ENCODE data around the gene NUDT19. TPM values are rescaled to one million over a fixed set of nuclear protein-coding genes. Genes with fewer than 3 reads are reported as not detected.
"Not testable (repeated sequence)": the region's sequence is repeated elsewhere in the genome, so short reads cannot be mapped to it uniquely, and the experiment has no call there.

Gene NUDT19
- total RNA-seq, 1 experiment from 2014 or later = 33.4 TPM

- peaks cover 83% of the 10 kb centered on the region for H3K36me3 Mint-ChIP-seq (ENCODE audit: insufficient read depth, unreplicated experiment)
- CTCF ChIA-PET = no interaction called here
- no peaks in the 10 kb centered on the region for H3K4me1 Mint-ChIP-seq (ENCODE audit: insufficient read depth, unreplicated experiment)
- POLR2A ChIA-PET = no interaction called here
- intact Hi-C loops (cut with micrococcal nuclease) = no loop called here
- no peak overlapping the region for H3K27ac Mint-ChIP-seq (ENCODE audit: low read depth, unreplicated experiment)
- H3K27me3 Mint-ChIP-seq (ENCODE audit: insufficient read depth, unreplicated experiment) = no peaks in the 10 kb centered on the region
- TF ChIP-seq, protein P1, sequence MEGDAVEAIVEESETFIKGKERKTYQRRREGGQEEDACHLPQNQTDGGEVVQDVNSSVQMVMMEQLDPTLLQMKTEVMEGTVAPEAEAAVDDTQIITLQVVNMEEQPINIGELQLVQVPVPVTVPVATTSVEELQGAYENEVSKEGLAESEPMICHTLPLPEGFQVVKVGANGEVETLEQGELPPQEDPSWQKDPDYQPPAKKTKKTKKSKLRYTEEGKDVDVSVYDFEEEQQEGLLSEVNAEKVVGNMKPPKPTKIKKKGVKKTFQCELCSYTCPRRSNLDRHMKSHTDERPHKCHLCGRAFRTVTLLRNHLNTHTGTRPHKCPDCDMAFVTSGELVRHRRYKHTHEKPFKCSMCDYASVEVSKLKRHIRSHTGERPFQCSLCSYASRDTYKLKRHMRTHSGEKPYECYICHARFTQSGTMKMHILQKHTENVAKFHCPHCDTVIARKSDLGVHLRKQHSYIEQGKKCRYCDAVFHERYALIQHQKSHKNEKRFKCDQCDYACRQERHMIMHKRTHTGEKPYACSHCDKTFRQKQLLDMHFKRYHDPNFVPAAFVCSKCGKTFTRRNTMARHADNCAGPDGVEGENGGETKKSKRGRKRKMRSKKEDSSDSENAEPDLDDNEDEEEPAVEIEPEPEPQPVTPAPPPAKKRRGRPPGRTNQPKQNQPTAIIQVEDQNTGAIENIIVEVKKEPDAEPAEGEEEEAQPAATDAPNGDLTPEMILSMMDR (IDR thresholded peaks at IDR 0.05; ENCODE audit: unreplicated experiment) = no peak
- H3K9me3 Mint-ChIP-seq (ENCODE audit: unreplicated experiment) = no peaks in the 10 kb centered on the region
- BruUV-seq (replicated peaks) = no TSS peak
- no peak for DNase-seq (ENCODE audit: unreplicated experiment)
- H3K4me3 Mint-ChIP-seq (ENCODE audit: unreplicated experiment) = no peak overlapping the region
These were observed 20.1 kb downstream of the NUDT19 start for GRCh38 chr19:32711747-32712146.

- H3K9me3 Mint-ChIP-seq (ENCODE audit: unreplicated experiment); H3K4me1 Mint-ChIP-seq (ENCODE audit: insufficient read depth, unreplicated experiment); H3K4me3 Mint-ChIP-seq (ENCODE audit: unreplicated experiment); DNase-seq (ENCODE audit: unreplicated experiment); H3K27me3 Mint-ChIP-seq (ENCODE audit: insufficient read depth, unreplicated experiment); BruUV-seq (replicated peaks); intact Hi-C loops (cut with micrococcal nuclease); H3K27ac Mint-ChIP-seq (ENCODE audit: low read depth, unreplicated experiment): not testable (repeated sequence)
- peaks cover 50% of the 10 kb centered on the region for H3K36me3 Mint-ChIP-seq (ENCODE audit: insufficient read depth, unreplicated experiment)
- ChIA-PET CTCF (interaction anchor here (0.6 kb wide), 1 partner anchor 1585 kb away, joined by 3 read pairs; no protein-coding TSS in a partner anchor), POLR2A (interaction anchor here (0.6 kb wide), 1 partner anchor 28 kb away, joined by 3 read pairs; no protein-coding TSS in a partner anchor)
These were observed 24.6 kb downstream of the NUDT19 start for GRCh38 chr19:32716203-32716602.

DNA sequence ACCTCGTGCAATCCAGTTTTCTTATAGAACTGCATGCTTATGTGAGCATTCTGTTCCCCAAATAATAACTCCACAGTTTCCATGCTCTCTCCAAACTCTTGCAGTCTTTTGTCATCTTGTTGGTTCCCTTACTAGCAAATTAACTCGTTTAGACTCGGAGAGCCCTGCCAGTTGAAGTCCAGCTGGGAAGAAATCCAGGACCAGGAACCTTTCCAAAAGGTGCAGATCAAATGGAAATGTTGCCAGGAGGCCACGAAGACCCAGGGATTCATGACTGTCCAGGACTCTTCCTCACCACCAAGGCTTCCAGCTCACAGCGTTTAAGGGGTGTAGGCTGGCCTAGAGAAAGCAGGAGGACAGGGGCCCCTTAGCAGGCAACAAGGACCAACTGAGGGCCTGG lies 25.9 kb downstream of the NUDT19 start:
- Mint-ChIP-seq H3K36me3 (ENCODE audit: insufficient read depth, unreplicated experiment) (peaks cover 37% of the 10 kb centered on the region), H3K27me3 (ENCODE audit: insufficient read depth, unreplicated experiment) (no peaks in the 10 kb centered on the region), H3K9me3 (ENCODE audit: unreplicated experiment) (no peaks in the 10 kb centered on the region), H3K27ac (ENCODE audit: low read depth, unreplicated experiment) (no peak overlapping the region), H3K4me1 (ENCODE audit: insufficient read depth, unreplicated experiment) (no peaks in the 10 kb centered on the region), H3K4me3 (ENCODE audit: unreplicated experiment) (no peak overlapping the region)
- no TSS peak for BruUV-seq (replicated peaks)
- TF ChIP-seq, protein P1 (IDR thresholded peaks at IDR 0.05; ENCODE audit: unreplicated experiment) = no peak
- intact Hi-C loops (cut with micrococcal nuclease) = no loop called here
- ChIA-PET POLR2A (interaction anchor here (0.7 kb wide), 1 partner anchor 81 kb away, joined by 3 read pairs; no protein-coding TSS in a partner anchor), CTCF (no interaction called here)
- no peak for DNase-seq (ENCODE audit: unreplicated experiment)

DNA sequence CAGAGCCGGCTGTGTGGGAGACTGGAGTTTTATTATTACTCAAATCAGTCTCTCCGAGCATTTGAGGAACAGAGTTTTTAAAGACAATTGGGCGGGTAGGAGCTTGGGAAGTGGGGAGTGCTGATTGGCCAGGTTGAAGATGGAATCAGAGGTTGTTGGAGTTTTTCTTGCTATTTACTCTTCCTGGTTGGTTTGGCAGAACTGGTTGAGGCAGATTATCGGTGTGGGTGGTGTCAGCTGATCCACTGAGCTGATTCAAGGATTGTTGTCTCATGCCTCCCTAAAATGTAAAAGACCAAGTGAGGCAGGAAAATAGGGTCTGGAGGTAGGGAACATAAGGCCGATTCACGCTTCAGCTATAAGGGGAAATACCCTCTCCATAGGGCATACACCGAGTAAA lies 26.7 kb downstream of the NUDT19 start:
- Mint-ChIP-seq H3K9me3 (ENCODE audit: unreplicated experiment) (no peaks in the 10 kb centered on the region), H3K36me3 (ENCODE audit: insufficient read depth, unreplicated experiment) (peaks cover 30% of the 10 kb centered on the region), H3K4me3 (ENCODE audit: unreplicated experiment) (no peak overlapping the region), H3K4me1 (ENCODE audit: insufficient read depth, unreplicated experiment) (no peaks in the 10 kb centered on the region), H3K27ac (ENCODE audit: low read depth, unreplicated experiment) (no peak overlapping the region), H3K27me3 (ENCODE audit: insufficient read depth, unreplicated experiment) (no peaks in the 10 kb centered on the region)
- no TSS peak for BruUV-seq (replicated peaks)
- TF ChIP-seq, protein P1 (IDR thresholded peaks at IDR 0.05; ENCODE audit: unreplicated experiment) = no peak
- POLR2A ChIA-PET = interaction anchor here (0.7 kb wide), 1 partner anchor 82 kb away, joined by 3 read pairs; no protein-coding TSS in a partner anchor
- intact Hi-C loops (cut with micrococcal nuclease) = no loop called here
- no peak for DNase-seq (ENCODE audit: unreplicated experiment)
- CTCF ChIA-PET = interaction anchor here (0.6 to 0.7 kb wide), 3 partner anchors 14 to 437 kb away, joined by 3 read pairs; no protein-coding TSS in a partner anchor

DNA sequence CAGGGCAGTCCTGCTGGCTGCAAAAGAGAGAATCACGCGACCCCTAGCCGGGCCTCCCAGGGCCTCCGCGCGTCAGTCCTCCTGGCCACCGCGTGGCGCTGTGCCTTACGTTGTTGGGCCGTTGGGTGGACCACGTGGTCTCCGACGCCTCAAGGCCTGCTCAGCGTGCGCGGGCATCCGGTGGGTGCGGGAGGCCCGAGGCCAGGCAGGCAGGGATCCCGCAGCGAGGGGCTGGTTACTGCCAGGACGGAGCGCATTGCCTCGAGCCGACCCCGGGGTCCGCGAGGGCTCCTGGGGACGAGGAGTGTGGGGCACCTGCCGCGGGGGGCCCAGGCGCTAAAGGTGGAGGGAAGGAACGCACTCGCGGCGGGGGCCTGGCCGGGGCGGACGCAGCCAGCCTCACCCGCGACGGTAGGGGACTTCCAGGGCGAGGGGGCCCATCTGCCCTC lies 28.0 kb downstream of the NUDT19 start, which contains the start of gene TDRD12:
Gene TDRD12 (plus strand): TSS at position 157 of the 449 bp plus-strand sequence. CDS start 306 bp downstream, outside the sequence.
- no TSS peak for BruUV-seq (replicated peaks)
- TF ChIP-seq, protein P1 (IDR thresholded peaks at IDR 0.05; ENCODE audit: unreplicated experiment) = no peak

More for the DNA sequence above, 28.0 kb downstream of the NUDT19 start, which contains the start of gene TDRD12:
- intact Hi-C loops (cut with micrococcal nuclease) = no loop called here
- Mint-ChIP-seq H3K9me3 (ENCODE audit: unreplicated experiment) (no peaks in the 10 kb centered on the region), H3K27me3 (ENCODE audit: insufficient read depth, unreplicated experiment) (no peaks in the 10 kb centered on the region), H3K27ac (ENCODE audit: low read depth, unreplicated experiment) (no peak within 1 kb of the TSS), H3K4me3 (ENCODE audit: unreplicated experiment) (no peak within 1 kb of the TSS), H3K4me1 (ENCODE audit: insufficient read depth, unreplicated experiment) (no peaks in the 10 kb centered on the region), H3K36me3 (ENCODE audit: insufficient read depth, unreplicated experiment) (peaks cover 16% of the 10 kb centered on the region)
- ChIA-PET POLR2A (no interaction called here), CTCF (no interaction called here)
- no peak for DNase-seq (ENCODE audit: unreplicated experiment)

Data from MCF 10A (cell line).